Suppressor macrophage (primary cell): ENCODE measurements around the gene CTSF.

Source experiments
- DNase-seq, 4 experiments: peaks; one replicate each; pipeline ENCODE4 v3.0.0-alpha.2; 2020 to 2022

The CTSF gene

DNA sequence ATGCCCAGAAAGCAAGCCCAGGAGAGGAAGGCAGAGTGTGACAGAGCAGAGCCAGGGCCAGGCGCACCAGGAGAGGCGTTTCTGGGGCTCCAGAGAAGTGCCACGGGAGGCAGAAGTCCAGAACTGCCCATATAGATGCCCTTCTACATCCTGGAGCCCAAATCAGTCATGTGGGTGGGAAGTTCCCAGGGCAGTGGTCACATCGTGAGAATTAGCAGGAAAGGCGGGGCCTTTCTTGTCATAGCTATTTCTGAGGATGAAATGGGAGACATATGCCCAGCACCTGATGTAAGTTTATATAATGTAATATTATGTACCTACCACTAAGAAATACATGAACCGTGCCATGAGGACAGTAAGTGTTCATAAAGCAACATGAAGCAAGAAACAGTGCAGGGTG, 35.6 kb downstream of the CTSF start:
- no peak for DNase-seq

DNA sequence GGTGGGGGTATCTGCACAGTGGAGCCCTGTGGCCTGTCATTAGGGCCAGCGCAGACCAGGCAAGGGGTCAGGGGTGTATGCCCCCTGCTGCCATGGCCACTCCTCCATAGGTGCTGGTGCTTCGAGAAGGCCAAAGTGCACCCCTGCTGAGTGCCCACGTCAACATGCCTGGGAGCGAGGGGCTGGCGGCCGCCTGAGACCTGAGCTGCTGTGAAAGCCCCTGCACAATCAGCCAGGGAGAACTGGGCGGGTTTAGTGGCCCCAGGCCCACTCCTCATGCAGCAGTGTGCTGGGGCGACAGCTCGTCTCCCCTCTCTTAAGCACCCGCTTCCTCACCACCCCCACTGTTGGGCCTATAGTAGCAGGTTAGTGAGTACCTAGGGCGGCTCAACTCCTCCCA, 36.6 kb downstream of the CTSF start:
- DNase-seq: no peak

DNA sequence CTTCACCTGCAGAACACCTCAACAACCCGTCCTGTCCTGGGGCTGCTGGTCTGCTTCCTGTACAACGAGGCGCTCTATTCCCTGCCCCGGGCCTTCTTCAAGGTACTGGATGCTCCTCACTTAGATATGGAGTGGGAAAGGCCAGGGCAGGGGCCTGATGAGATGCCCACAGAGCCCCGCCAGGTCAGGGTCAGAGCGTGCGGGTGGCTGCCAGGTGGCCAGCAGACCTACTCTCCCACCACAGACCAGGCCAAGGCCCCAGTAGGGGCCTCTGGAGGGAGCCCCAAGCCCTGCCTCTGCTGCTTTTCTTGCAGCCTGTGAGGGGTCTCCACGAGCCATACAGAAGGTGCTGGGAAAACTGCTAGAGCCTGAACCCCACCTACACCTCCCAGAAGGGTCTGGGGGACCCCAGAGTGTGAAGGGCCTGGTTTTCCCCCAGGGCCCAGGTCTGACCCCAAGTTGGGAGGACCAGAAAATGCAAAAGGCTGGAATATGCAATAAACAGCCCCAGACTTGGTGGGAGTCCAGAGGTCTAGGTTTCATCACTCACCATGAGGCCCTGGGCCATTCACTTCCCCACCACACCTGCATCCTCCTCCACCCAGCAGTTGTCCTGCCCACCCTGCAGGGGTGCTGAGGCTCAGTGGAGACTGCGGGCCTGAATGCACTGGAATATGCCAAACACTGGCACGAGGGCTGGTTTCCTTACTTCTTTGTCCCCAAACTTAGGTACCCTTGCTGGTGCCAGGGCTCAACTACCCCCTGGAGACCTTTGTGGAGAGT, 37.3 kb downstream of the CTSF start:
- DNase-seq: no peak

DNA sequence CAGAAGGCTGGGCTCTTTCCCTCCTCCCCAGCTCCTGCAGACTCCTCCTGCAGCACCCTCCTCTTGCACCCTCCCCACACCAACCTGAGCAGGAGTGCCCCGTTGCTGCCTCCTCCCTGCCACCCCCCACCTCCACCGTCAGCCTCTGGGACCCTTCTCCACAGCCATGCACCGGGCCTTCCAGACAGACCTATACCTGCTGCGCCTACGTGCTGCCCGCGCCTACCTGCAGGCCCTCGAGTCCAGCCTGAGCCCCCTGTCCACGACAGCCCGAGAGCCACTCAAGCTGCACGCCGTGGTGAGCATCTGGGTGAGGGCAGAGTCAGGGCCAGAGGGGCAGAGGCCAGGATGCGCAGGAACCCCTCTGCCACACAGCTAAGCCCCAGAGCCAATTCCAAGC, 38.8 kb downstream of the CTSF start:
- no peak for DNase-seq

DNA sequence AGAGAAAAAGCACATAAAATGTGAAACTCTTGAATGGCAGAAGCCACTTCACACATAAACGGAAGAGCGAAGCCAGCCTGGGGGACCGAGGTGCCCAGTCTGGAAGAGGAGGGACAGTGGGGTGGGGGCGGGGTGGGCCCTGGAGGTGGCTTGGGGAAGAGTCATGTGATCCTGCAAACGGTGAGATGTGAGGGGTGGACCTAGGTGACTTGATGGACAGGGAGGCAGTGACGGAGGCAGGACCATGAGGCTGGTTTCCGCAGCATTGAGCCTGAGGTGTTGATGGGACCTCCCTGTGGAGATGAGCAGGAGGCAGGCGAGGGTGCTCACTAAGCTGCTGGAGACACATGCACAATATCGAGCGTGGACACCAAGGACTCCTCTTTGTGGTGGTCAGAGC, 39.3 kb downstream of the CTSF start:
- no peak for DNase-seq

DNA sequence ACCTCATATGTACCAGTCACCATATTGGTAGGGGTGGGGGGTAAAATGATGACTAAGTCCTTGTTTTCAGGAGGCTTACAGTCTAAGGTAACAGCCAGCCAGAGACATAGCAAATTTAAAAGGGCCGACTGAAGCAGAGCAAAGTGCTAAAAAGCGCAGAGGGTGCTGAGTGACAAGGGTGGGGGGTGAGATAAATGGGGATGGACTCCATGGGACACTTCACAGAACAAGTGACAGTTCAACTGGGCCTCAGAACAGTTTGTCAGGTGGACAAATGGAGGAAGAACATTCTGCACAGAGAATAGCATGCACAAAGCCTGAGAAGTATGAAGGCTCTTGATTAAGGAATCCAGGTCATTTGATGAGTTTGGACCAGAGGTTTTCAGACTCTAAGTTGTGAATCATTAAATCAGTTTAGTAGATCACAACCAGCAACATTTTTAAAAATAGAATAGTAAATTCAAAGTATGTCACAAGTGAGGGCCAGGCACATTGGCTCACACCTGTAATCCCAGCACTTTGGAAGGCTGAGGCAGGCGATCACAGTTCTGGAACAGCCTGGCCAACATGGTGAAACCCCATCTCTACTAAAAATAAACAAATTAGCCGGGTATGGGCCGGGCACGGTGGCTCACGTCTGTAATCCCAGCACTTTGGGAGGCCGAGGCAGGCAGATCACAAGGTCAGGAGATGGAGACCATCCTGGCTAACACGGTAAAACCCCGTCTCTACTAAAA, 43.9 kb downstream of the CTSF start:
- no peak for DNase-seq

DNA sequence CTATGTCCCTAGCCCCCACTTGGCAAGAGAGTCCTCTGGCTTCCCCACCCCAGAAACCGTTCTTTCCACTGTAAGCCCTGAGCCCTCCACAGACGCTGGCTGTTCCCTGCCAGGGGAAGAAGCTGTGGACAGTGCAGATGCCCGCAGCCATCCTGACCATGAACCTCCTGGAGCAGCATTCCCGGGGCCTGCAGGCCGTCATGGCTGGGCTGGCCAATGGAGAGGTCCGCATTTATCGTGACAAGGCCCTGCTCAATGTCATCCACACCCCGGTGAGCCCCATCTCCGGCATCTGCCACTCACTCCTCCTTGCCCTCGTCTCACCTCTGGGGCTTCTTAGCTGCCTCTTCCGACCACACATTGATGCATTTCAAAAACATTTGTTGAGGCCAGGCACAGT, 44.8 kb downstream of the CTSF start:
- no peak for DNase-seq
